Measurements from ENCODE around the gene UCHL5.

UCHL5 gene

DNA sequence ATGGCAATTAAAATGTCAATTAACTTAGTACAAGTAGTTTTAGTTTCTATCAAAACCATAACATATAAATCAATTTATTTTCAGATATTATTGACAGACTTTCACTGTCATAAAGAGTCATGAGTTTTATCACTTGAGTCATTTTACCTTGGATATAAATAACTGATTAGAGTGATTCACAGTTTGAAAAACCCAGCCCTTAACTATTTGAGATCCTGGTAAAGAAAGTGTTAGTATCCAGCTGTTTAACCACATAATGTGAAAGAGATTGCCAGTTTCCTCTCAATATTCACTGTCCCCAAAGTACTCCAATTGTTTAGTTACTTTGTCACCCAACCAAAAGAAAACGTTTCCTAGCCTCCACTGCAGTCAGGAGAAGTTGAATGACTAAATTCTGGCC lies 91.3 kb downstream of the UCHL5 start:
- DNase-seq (ENCODE audit: low read depth in 1 of 2, low spot score in 1 of 2), result no peak
- in situ Hi-C loops (cut with HindIII; ENCODE audit: low pct_unique_long_range_greater_than_20kb, low sequenced_read_pairs), result no loop called here
- TF ChIP-seq JUND (IDR thresholded peaks at IDR 0.05; ENCODE audit: low read depth), result no peak

DNA sequence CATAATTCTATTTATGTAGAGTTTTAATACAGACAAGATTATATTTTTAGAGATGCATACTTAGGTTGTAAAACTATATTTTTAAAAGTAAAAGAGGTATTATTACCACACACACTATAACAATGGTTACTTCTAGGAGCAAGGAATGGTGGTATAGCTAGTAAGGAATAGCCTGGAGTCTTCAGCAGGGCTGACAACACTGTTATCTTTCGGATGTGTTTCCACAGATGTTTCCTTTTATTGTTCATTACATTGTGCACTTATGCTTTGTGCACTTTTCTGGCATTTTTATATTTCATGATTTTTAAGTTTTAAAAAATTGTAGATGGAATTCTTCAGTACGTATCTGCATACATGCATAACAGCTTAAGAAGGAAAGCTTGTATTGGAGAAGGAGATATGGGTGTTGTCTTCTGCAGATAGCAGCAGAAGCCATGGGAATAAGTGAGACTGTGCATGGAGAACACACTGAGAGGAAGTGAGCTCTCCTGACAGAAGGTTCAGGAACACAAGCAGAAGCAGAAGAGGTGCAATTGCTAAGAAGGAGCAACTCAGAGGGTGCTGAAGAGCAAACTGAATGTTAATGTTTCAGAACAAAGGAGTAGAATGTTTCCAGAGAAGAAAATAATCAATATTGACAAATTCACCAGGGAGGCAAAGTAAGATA lies 91.8 kb downstream of the UCHL5 start:
- no peak for TF ChIP-seq JUND (IDR thresholded peaks at IDR 0.05; ENCODE audit: low read depth)
- no peak for DNase-seq (ENCODE audit: low read depth in 1 of 2, low spot score in 1 of 2)
- in situ Hi-C loops (cut with HindIII; ENCODE audit: low pct_unique_long_range_greater_than_20kb, low sequenced_read_pairs), result no loop called here

- in situ Hi-C loops (cut with HindIII; ENCODE audit: low pct_unique_long_range_greater_than_20kb, low sequenced_read_pairs), result no loop called here
- DNase-seq (ENCODE audit: low read depth in 1 of 2, low spot score in 1 of 2), result no peak
- TF ChIP-seq JUND (IDR thresholded peaks at IDR 0.05; ENCODE audit: low read depth), result no peak
Measured at GRCh38 chr1:192966073-192966472, 93.1 kb downstream of the UCHL5 start.

DNA sequence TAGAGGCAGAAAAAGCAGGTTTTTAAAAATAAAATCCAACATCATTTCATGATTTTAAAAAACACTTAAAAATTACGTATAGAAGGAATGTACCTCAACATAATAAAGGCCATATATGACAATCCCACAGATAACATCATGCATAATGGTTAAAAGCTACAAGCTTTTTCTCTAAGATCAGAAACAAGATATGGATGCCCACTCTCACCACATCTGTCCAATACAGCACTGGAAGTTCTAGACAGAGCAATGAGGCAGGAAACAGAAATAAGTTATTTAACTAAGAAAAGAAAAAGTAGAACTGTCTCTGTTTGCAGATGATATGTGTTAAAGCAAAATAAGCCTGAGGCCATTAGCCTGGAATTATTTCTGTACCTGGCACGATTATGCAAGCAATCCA lies 96.3 kb downstream of the UCHL5 start:
- DNase-seq (ENCODE audit: low read depth in 1 of 2, low spot score in 1 of 2), result no peak
- in situ Hi-C loops (cut with HindIII; ENCODE audit: low pct_unique_long_range_greater_than_20kb, low sequenced_read_pairs), result no loop called here
- TF ChIP-seq JUND (IDR thresholded peaks at IDR 0.05; ENCODE audit: low read depth), result no peak
